Inferior parietal cortex (tissue), 1 donor: Measurements from ENCODE around the gene PPP1R9A.

Experiments
- DNase-seq: peaks from one replicate; pipeline ENCODE4 v3.0.0-alpha.2; 2016; ENCODE audit errors: extremely low spot score

Gene PPP1R9A

GRCh38 chr7:95035295-95035694 lies 127.9 kb downstream of the PPP1R9A start:
- DNase-seq = no peak

GRCh38 chr7:95041031-95041430 lies 133.6 kb downstream of the PPP1R9A start:
- DNase-seq = no peak

DNA sequence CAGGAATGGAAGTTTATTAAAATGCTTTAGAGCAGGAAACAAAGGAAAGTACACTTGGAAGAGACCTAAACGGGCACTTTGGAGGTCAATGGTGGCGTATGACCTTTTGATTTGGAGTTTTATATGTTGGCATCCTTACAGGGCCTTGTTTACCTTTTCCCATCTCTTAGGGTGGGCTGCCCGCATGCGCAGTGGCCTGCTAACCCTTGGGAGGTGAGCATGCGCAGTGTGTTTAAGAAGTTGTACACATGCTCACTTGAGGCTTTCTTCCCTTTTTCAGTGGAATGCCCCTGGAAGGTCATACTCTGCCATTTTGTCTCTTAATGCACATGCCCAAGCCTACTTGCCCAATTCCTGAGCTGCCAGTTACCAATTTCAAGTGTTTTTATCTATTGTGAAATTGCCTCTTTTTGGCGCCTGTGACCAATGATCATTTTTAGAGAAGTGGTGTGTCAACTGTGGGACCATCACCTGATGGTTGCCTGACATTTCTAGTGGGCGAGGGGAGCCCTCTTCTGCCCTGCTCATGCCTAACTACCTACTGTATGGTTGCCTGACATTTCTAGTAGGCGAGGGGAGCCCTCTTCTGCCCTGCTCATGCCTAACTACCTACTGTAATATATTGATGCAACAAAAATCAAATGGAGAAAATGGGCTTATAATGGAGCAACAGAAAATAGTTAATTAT lies 138.0 kb downstream of the PPP1R9A start:
- DNase-seq = no peak

DNA sequence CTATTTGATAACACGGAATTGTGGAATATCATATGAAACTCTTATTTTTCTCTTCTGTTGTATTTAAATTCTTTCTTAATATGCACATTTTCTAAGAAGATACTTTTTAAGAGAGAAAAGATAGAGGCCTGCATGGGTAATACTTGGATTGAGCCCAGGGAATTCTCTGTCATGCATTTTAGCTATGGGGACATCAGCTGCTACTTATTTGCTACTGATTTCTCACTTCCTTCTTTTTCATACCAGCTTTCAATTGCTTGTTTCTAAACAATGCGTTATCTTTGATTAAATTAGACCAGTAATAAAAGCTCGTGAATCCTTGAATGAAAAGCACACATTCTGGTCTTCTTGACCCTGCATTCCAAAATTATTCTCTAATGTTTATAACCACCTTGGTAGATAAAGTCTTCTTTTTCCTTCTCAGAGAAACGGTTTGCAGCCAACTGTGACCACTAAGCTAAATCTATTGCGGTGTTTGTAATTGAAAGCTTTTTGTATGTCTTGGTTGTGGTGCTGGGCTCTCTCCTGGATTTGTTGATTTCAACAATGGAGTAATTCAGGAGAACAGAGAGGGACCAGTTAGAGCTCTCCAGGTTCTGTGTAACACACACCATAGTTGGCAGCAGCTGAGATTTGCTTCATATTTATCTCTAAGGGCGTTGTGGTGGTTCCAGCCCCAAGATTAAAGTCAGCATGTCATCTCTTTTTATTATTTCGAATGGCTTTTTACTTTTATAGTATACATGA lies 139.3 kb downstream of the PPP1R9A start:
- peak; percentile 50 for DNase-seq

DNA sequence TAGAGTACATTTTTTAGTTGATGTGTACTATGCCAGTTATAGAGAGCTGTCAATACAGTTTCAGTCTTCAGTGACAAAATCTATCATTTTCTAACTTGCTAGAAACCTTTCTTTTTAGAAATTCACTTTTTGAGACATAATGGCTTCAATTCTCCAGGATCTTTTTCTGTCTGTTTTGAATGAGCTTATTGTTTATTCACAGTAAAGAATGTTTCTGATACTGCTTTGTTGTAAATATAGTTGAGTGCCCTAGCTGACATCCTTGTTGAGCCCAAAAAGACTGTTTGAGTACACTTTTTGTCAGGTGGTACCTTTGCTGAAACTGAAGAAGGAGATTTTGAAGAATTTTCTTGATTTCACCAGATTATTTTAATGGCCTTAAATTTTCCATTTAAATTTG lies 139.9 kb downstream of the PPP1R9A start:
- no peak for DNase-seq

GRCh38 chr7:95052566-95053094 lies 145.2 kb downstream of the PPP1R9A start:
- DNase-seq = no peak

DNA sequence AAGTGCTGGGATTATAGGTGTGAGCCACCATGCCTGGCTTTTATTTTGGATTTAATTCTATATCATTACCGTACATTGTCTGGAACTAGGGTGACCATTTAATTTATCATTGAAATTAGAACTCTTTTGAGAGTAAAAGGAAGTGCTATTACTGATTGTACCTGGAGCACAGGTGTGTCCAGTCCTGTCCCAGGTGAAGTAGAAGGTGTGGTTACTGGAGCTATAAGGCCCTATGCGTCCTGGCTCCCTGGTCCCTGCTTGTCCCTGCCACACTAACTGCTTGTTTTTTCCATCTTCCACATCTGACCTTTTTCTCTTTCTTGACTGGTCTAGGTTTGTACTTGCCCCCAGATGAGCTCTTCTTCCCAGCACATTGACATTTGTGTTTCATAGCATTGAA lies 147.0 kb downstream of the PPP1R9A start:
- no peak for DNase-seq

- DNase-seq = no peak
Measured at GRCh38 chr7:95055295-95055694, 147.9 kb downstream of the PPP1R9A start.

DNA sequence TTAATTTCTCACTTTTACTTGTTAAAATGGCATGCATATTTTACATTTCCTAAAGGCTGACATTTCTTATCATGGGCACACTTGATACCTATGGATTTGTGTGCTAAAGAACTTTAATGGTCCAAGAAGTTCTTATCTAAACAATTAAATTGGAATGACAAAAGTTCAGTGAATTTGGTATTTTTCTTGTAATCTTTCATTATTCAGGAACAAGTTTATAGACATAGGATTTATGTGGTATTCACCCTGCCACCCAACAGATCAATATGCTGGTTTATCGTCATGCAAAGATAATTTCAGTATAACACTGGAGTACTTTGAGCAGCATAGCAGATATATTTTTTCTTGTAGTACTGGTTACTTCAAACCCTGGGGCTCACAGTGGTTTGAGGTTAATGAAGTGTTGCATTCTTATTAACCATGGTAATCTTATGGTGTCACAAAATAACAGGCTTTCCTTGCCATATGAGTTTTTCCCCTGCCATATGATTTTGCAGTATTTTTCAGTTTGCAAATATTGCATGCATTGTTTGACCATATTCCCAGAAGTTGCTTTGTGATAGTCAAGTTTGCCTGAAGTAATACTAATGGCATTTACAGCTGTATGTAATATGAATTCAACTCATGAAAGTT lies 148.8 kb downstream of the PPP1R9A start:
- DNase-seq = no peak

GRCh38 chr7:95056901-95057300 lies 149.5 kb downstream of the PPP1R9A start:
- no peak for DNase-seq

DNA sequence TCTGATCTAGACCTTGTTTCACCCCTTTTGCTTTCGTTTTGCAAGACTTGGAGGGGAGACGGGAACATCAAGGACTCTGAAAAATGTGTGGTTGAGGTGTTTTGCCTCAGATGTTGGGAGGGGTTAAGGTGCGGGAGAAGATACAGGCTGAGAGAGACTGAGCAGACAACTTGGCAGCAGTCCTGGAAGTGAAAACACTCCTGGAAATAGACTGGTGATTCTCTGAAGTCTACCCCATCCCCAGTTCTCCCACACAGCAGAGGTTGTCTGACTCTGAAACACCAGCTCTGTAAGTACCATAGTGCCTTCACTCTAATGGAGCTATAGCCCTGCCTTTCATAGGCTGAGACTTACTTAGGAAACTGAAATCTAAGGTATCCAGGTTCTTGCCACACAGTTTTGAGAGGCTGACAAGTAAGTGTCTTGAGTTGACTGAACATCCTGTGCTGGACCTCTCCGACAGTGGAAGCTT lies 152.5 kb downstream of the PPP1R9A start:
- DNase-seq = no peak

- no peak for DNase-seq
Measured at GRCh38 chr7:95062901-95063300, 155.5 kb downstream of the PPP1R9A start.

DNA sequence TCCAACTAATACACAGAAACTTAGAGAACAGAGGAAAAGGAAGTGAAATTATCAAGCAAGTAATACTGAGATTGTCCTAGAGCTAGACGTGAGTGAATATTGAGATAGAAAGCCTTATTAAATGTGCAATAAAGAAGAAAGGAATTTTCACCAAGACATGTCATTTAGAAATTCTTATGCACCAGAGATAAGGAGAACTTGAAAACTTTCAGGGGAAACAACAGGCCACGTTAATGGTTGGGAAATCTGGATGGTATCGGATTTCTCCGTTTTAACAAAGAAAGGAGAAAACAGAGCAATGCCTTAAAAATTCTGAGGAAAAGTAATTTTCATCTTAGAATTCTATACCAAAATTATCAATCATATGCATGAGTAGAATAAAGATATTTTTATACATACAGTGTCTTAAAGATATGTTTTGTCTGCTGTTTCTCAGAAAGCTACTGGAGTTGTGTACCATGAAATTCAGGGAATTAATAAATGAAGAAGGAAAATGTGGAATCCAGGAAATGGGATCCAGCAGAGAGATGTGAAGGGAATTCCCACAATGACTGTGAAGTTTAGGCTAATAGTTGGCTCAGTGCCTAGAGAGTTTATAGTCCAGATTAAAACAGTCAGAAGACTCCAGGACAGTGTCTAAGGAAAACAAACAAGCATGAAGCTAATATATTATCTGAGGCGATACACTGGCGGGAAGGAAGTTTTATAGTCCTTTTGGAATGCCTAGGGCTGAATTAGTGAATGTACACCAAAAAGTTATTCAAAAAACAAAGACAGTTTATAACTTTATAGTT lies 159.5 kb downstream of the PPP1R9A start:
- DNase-seq = no peak

GRCh38 chr7:95088536-95089215 lies 181.3 kb downstream of the PPP1R9A start:
- DNase-seq = no peak

GRCh38 chr7:95089414-95090315 lies 182.3 kb downstream of the PPP1R9A start:
- no peak for DNase-seq

DNA sequence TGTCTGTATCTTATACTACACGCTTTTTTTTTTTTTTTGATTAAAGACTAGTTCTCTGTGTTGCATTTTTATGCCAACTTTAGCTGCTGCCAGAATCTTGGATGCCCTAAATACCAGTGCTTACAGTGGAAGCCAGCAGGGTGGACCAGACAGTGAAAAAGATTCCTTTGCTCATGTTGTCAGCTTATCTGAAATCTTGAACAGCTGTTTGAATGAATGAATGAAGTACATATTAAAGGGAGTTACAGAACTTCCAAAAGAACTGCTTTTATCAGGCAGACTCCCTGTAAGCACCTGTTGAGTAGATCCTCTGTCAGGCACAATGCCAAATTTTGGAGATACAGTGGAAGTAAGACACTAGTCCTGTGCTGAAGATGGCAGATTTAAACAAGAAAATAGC lies 184.9 kb downstream of the PPP1R9A start:
- no peak for DNase-seq

GRCh38 chr7:95095259-95095965 lies 188.0 kb downstream of the PPP1R9A start:
- peak; percentile 66 for DNase-seq

GRCh38 chr7:95095966-95096540 lies 188.7 kb downstream of the PPP1R9A start:
- DNase-seq = peak; percentile 39

DNA sequence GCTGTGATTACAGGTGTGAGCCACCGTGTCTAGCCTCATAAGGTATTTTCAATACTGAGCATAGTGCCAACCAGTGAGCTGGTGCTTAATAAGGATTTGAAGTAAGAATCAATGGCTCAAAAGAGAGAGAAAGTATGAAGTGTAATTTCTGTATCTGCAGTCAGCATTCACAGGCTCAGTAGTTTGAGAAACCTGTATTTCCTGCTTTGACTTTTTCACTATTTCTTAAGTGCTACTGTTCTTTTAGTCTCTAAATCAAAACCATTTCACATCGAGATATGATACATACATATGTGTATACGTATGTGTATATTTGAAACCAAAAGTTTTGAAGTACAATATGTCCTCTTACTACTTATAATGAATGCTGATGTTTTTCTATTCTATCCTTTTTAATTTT lies 189.9 kb downstream of the PPP1R9A start:
- no peak for DNase-seq
